GM12872 (cell line): ENCODE data around the gene REG3A.

Experiments
- TF ChIP-seq, protein P1 (sequence below): IDR thresholded peaks from 3 replicates; pipeline ENCODE4 v1.5.1; 2011; ENCODE audit warnings: low read depth, mild to moderate bottlenecking, low read length, moderate library complexity; ENCODE audit not compliant: insufficient read depth

REG3A gene

DNA sequence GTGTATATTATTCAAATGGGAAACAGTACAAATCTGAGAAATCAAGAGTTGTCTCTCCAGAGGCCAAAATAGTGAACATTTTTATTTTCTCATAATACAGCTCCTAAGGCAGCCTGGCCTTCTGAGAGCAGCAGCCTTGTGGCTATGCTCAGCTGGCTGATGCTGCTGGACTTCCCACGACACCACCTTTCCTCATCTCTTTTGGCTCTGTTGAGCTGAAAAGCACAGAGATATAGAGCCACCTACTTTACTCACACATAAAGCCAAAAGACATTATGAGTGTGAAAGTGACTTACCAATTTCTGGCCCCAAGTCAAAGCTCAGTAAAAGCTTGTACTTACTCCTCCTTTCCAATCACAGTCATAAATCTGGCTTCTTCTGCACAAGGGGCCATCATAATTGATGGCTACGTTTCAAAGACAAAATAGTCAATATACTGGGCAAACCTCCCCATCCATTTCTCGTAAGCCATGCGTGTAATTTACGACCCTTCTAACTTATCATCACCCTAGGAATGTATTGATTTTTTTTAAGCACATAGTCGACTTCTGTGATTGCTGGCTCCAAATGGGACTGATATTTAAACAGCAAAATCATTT is 18.6 kb upstream of the REG3A start:
- TF ChIP-seq, protein P1, sequence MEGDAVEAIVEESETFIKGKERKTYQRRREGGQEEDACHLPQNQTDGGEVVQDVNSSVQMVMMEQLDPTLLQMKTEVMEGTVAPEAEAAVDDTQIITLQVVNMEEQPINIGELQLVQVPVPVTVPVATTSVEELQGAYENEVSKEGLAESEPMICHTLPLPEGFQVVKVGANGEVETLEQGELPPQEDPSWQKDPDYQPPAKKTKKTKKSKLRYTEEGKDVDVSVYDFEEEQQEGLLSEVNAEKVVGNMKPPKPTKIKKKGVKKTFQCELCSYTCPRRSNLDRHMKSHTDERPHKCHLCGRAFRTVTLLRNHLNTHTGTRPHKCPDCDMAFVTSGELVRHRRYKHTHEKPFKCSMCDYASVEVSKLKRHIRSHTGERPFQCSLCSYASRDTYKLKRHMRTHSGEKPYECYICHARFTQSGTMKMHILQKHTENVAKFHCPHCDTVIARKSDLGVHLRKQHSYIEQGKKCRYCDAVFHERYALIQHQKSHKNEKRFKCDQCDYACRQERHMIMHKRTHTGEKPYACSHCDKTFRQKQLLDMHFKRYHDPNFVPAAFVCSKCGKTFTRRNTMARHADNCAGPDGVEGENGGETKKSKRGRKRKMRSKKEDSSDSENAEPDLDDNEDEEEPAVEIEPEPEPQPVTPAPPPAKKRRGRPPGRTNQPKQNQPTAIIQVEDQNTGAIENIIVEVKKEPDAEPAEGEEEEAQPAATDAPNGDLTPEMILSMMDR = no peak

DNA sequence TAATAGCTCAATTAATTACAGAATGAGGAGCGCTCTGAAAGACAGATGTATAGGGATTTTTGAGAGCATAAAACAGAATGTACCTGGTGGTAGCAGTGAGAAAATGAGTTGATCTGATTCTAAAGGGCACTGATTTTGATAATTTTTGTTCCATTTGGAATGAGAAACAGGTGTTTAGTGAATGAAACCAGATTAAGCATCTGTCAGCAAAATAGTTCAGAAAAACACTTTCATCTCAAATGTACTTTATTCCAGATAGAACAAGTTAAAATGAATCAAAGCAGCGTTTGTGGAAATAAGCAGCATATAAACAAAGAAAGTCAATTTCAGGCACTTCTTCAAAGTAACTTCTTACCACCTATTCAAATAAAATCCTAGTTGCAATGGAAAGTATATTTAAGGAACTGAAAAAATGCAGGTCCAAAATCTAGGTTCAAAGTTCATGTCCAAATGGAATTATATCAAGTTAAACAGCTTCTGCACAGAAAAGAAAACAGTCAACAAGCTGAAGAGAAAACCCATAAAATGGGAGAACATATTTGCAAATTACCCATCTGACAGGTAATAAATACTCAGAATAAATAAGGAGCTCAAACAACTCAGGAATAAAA is 11.9 kb upstream of the REG3A start:
- TF ChIP-seq, protein P1 = no peak

DNA sequence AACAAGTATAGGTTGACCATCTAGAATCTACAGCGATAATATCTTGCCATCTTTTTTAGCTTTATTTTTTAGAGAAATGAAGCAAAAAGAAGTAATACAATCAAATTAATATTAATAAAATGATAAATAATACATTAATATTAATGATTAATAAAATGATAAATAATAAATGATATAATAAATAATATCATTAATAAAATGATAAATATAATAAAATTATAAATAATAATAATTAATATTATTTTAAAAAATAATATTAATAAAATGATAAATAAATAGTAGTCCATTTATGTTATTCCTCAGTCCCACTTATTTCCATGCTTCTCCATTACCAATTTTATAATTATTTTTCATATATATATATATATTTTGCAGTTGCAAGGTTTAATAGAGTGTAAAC is 3.2 kb upstream of the REG3A start:
- TF ChIP-seq, protein P1 = no peak

DNA sequence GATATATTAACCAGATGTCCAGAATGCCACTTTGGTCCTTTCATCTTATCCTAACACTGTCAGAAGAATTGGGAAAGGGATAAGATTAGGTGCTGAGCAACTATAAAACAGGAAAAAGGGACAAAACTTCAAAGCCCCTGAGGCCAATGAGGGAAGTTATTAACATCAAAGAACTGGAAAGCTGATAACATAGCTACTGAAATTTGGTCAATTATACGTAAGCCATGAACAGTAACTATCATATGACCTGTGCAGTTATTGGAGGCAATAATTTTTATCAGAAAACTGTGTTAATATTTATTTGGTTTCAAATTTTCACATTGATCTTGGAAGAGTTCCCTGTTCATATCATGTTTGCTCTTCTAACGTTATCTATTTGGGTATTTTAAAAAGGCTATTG is 2.6 kb upstream of the REG3A start:
- TF ChIP-seq, protein P1 = no peak

DNA sequence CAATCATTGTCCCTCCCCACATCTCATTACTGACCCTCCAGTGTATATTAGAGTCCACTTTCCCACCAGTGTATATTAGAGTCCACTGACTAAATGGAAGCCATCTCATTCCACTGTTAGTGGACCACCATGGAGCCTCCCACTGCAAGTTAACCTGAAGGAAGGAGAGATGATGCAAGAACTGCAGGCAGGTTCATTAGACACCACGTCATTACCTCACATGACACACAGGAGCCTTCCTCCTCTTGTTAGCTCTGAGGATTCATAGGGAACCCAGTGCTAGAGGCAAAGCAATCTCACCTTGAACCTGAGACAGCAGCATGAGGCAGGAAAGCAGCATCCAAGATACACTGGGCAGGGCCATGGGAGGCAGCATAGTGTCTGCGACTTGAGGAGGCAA is 523 bp downstream of the REG3A start:
- TF ChIP-seq, protein P1 = no peak

DNA sequence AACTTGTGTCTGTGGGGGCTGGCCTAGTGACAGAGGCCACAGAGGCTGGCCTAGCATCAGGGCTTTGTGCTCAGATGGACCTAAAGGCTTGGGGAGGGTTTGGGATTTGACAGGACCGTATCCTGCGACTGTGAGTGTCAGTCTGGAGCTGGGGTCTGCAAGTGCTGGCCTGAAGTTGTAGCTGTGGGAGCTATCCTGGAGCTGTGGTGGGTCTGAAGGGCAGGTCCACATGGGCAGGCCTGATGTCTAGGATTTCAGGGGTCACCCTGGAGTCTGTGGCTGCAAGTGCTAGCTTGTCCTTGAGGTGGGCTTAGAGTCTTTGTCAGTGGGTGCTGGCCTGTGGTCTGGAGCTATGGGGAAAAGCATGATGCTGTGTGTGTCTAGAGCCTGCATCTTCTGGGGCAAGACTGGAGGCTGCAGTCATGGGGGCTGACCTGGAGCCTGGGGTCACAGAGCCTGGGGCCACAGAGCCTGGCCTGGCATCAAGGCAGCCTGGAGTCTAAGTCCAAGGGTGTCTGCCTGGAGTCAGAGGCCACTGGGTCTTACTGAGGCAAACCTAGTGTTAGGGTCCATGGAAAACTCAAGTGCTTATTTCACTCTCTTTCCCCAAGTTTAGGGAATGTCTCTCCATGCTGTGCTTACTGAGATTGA is 3.6 kb downstream of the REG3A start:
- TF ChIP-seq, protein P1 = no peak

DNA sequence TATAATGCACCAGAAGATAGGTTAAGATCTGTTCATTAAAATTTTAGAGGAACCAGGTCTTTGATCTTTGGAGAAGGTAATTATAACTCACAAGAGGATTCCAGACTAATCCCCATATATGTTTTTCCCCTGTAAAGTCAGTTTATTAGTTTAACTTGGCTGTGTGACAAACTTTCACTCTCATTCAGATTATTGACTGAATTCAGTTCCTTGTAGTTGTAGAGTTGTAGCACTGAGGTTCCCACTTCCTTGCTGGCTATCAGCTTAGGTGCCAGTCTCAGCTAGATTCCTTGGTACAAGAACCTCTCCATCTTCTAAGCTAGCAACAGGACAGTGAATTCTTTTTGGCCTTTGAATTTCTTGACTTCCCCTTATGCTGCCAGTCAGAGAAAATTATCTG is 20.1 kb downstream of the REG3A start:
- TF ChIP-seq, protein P1 = no peak
